Epithelial cell of esophagus (primary cell): Measurements from ENCODE around the gene MACROH2A1.
"Not testable (repeated sequence)": the region's sequence is repeated elsewhere in the genome, so short reads cannot be mapped to it uniquely, and the experiment has no call there.

Source experiments
- DNase-seq: peaks from one replicate; pipeline ENCODE4 v3.0.0; 2010; ENCODE audit warnings: low read depth
- H3K4me3 ChIP-seq: 2 replicates; pipeline ENCODE4 v1.5.1; 2011; ENCODE audit warnings: mild to moderate bottlenecking, low read length, control low read depth
- CTCF ChIP-seq: IDR thresholded peaks from 2 replicates; pipeline ENCODE4 v1.5.1; 2011; ENCODE audit warnings: low read depth, mild to moderate bottlenecking, low read length, control low read depth, inconsistent platforms; ENCODE audit not compliant: insufficient read depth; ENCODE audit errors: missing control alignments

The MACROH2A1 gene

GRCh38 chr5:135364421-135365262 lies 34.4 kb downstream of the MACROH2A1 start:
- DNase-seq = no peak
- H3K4me3 ChIP-seq = no peak overlapping the region
- TF ChIP-seq CTCF = no peak

- H3K4me3 ChIP-seq, DNase-seq: not testable (repeated sequence)
These were observed 35.7 kb downstream of the MACROH2A1 start for GRCh38 chr5:135363342-135363741.

GRCh38 chr5:135362102-135362501 lies 36.9 kb downstream of the MACROH2A1 start:
- no peak for DNase-seq
- no peak overlapping the region for H3K4me3 ChIP-seq
- TF ChIP-seq CTCF = no peak

GRCh38 chr5:135360278-135361274 lies 38.5 kb downstream of the MACROH2A1 start:
- TF ChIP-seq CTCF = no peak
- DNase-seq = no peak
- H3K4me3 ChIP-seq = no peak overlapping the region

- no peak for DNase-seq
- no peak for TF ChIP-seq CTCF
- no peak overlapping the region for H3K4me3 ChIP-seq
These were observed 39.5 kb downstream of the MACROH2A1 start for GRCh38 chr5:135359374-135360165.

GRCh38 chr5:135357685-135358084 lies 41.3 kb downstream of the MACROH2A1 start:
- H3K4me3 ChIP-seq = no peak overlapping the region
- DNase-seq = no peak
- no peak for TF ChIP-seq CTCF
